HepG2 (cell line): Measurements from ENCODE around the gene SNAP91. TPM values are rescaled to one million over a fixed set of nuclear protein-coding genes. Genes with fewer than 3 reads are reported as not detected.

Source experiments
- ATAC-seq: fragments of 200-7000 bp; cut with Tn5 transposase; 3 replicates; pipeline ENCODE4 v1.9.1; 2020; ENCODE audit warnings: mild to moderate bottlenecking, moderate library complexity
- BruUV-seq: library from RNA; stranded (reverse); fragments of 400-500 nt; replicated peaks from 2 replicates; lab custom pipeline; 2021; lab: Mats Ljungman, UMichigan
- CTCF ChIA-PET: fragments of 300-600 bp; formaldehyde crosslinking; extraction: SDS; loops from one replicate; lab custom pipeline; 2021; ENCODE audit warnings: low total read pairs, inconsistent platforms, low intra/inter-chr PET ratio; lab: Yijun Ruan, JAX
- POLR2A ChIA-PET: fragments of 350-600 bp; sonication (Branson Sonifier 250); formaldehyde crosslinking; loops from one replicate; lab custom pipeline; 2020; ENCODE audit warnings: antibody characterized with exemption, inconsistent platforms; lab: Yijun Ruan, JAX
- DNase-seq: peaks from one replicate; pipeline ENCODE4 v3.0.0-alpha.2; 2015; ENCODE audit warnings: low spot score
- FAIRE-seq: peaks from 3 replicates; lab custom pipeline; 2011; peaks lifted over from hg19 to GRCh38; lab: Jason Lieb, UNC
- H2AFZ ChIP-seq: one replicate; pipeline ENCODE4 v1.6.1; 2011; ENCODE audit warnings: low read length, inconsistent platforms
- H3K27ac ChIP-seq: fragments of 300-600 bp; 3 replicates; pipeline ENCODE4 v1.8.0; 2011; ENCODE audit warnings: mixed run types, mild to moderate bottlenecking, mixed read lengths, low read length, inconsistent platforms; ENCODE audit not compliant: insufficient read depth; ENCODE audit errors: extremely low read length
- H3K27me3 ChIP-seq, 2 experiments: fragments of 200-600 bp in 1 of 2; 2 replicates in 1 of 2; 3 replicates in 1 of 2; pipeline versions ENCODE4 v1.6.0 to v1.8.0; 2011; ENCODE audit warnings: low read length in 2 of 2, mild to moderate bottlenecking in 2 of 2, moderate library complexity in 2 of 2, inconsistent platforms in 1 of 2; ENCODE audit not compliant: insufficient read depth in 2 of 2, control insufficient read depth in 1 of 2
- H3K36me3 ChIP-seq, 2 experiments: fragments of 200-600 bp in 1 of 2; replicated peaks in 1 of 2; 2 replicates in 1 of 2; 3 replicates in 1 of 2; pipeline versions ENCODE4 v1.5.1 to v1.8.0; 2011; ENCODE audit warnings: low read length in 2 of 2, inconsistent platforms in 1 of 2; ENCODE audit not compliant: insufficient read depth in 2 of 2, control insufficient read depth in 1 of 2
- H3K4me1 ChIP-seq: 2 replicates; pipeline ENCODE4 v1.5.1; 2012; ENCODE audit warnings: low read length, inconsistent platforms; ENCODE audit not compliant: insufficient read depth
- H3K4me2 ChIP-seq: 2 replicates; pipeline ENCODE4 v1.6.0; 2011; ENCODE audit warnings: low read depth, low read length, inconsistent platforms
- H3K4me3 ChIP-seq, 3 experiments: fragments of 200-600 bp in 1 of 3; sonication (generic), shearing (Covaris generic) in 1 of 3; replicated peaks in 1 of 3; 2 replicates each; pipeline ENCODE4 v1.5.1; 2011 to 2016; ENCODE audit warnings: low read length in 3 of 3, inconsistent platforms in 2 of 3, low read depth in 2 of 3, mild to moderate bottlenecking in 2 of 3, control low read depth in 1 of 3, mixed read lengths in 1 of 3; ENCODE audit not compliant: insufficient read depth in 1 of 3
- H3K79me2 ChIP-seq: one replicate; pipeline ENCODE4 v1.6.1; 2011; ENCODE audit warnings: low read length, inconsistent platforms; ENCODE audit not compliant: insufficient read depth
- H3K9ac ChIP-seq: 2 replicates; pipeline ENCODE4 v1.6.0; 2011; ENCODE audit warnings: mild to moderate bottlenecking, low read depth, low read length, inconsistent platforms; ENCODE audit not compliant: insufficient read depth
- H3K9me3 ChIP-seq: 2 replicates; pipeline ENCODE4 v1.5.1; 2012; ENCODE audit warnings: mild to moderate bottlenecking, low read length
- H4K20me1 ChIP-seq: 2 replicates; pipeline ENCODE4 v1.6.0; 2011; ENCODE audit warnings: inconsistent platforms, mild to moderate bottlenecking, low read length, moderate library complexity; ENCODE audit not compliant: insufficient read depth
- ATAD3A ChIP-seq: sonication (generic); formaldehyde crosslinking; IDR thresholded peaks from 2 replicates; pipeline ENCODE4 v1.4.0; 2020; ENCODE audit warnings: missing genetic modification reagents
- ATF7 ChIP-seq, 2 experiments: fragments of 450-650 bp in 1 of 2; sonication (generic) in 1 of 2; formaldehyde crosslinking in 1 of 2; IDR thresholded peaks; 2 replicates each; pipeline versions ENCODE4 v1.4.0 to v1.6.1; 2016 to 2020; ENCODE audit warnings: antibody characterized with exemption in 1 of 2, mild to moderate bottlenecking in 1 of 2, missing genetic modification reagents in 1 of 2
- ATRX ChIP-seq: sonication (generic); formaldehyde crosslinking; IDR thresholded peaks from 2 replicates; pipeline ENCODE4 v1.4.0; 2020; ENCODE audit warnings: missing genetic modification reagents, borderline replicate concordance
- CEBPB ChIP-seq: IDR thresholded peaks from 2 replicates; pipeline ENCODE4 v1.6.1; 2011; ENCODE audit warnings: low read depth, low read length, improper control_type of control experiment, borderline replicate concordance
- ETS1 ChIP-seq: sonication (generic); formaldehyde crosslinking; IDR thresholded peaks from 2 replicates; pipeline ENCODE4 v1.4.0; 2020; ENCODE audit warnings: missing genetic modification reagents
- HNRNPH1 ChIP-seq: fragments of 200-400 bp; formaldehyde crosslinking; optimal IDR thresholded peaks from 2 replicates; pipeline ENCODE3; 2017; ENCODE audit warnings: mild to moderate bottlenecking, low read depth, low read length
- RORA ChIP-seq: sonication (generic); formaldehyde crosslinking; IDR thresholded peaks from 2 replicates; pipeline ENCODE4 v1.5.0; 2020; ENCODE audit warnings: mild to moderate bottlenecking, missing genetic modification reagents, moderate library complexity
- TRIM22 ChIP-seq: fragments of 450-650 bp; IDR thresholded peaks from 2 replicates; pipeline ENCODE4 v1.6.1; 2017
- ZMYM2 ChIP-seq: sonication (generic); formaldehyde crosslinking; IDR thresholded peaks from 2 replicates; pipeline ENCODE4 v1.8.0; 2022; ENCODE audit warnings: mild to moderate bottlenecking, missing genetic modification reagents
- ZNF432 ChIP-seq: sonication (generic); formaldehyde crosslinking; IDR thresholded peaks from 2 replicates; pipeline ENCODE4 v1.5.0; 2020; ENCODE audit warnings: missing genetic modification reagents, mild to moderate bottlenecking, borderline replicate concordance
- ZNF441 ChIP-seq: sonication (generic); formaldehyde crosslinking; IDR thresholded peaks from 2 replicates; pipeline ENCODE4 v1.7.0; 2021; ENCODE audit warnings: missing genetic modification reagents, borderline replicate concordance
- WGBS: methylation state at CpG from one replicate; pipeline ENCODE4 v1.1.6; 2017; ENCODE audit warnings: low lambda C conversion rate; 5-methylcytosine and 5-hydroxymethylcytosine counted together
- in situ Hi-C: cut with HindIII; loops from 2 replicates; pipeline ENCODE4 v1.10.0; 2017; ENCODE audit warnings: low pct_unique_long_range_greater_than_20kb; ENCODE audit not compliant: extremely low pct_ligation_motif_present
- intact Hi-C: fragments of 100-400 bp; cut with micrococcal nuclease; formaldehyde crosslinking; loops from one replicate; pipeline ENCODE4 v1.10.0; 2022; ENCODE audit not compliant: unreplicated experiment
- polyA plus RNA-seq, 8 experiments: library from polyadenylated mRNA; depleted of rRNA in 3 of 8; stranded (reverse) in 7 of 8; unstranded in 1 of 8; fragments of >200 nt; fragmentation: Illumina TruSeq in 4 of 8; extraction: Trizol in 4 of 8; gene quantifications; 2 replicates each; pipeline versions ENCODE4 v1.2.1 to v1.2.3, GENCODE V29; 2011 to 2016; ENCODE audit warnings: low read depth in 4 of 8, missing spikeins in 1 of 8, mixed read lengths in 1 of 8; ENCODE audit not compliant: insufficient read depth in 1 of 8
- total RNA-seq, 5 experiments: library from RNA; depleted of rRNA; stranded (reverse); fragments of >200 nt; fragmentation: Illumina TruSeq; extraction: Trizol; gene quantifications; 2 replicates each; pipeline ENCODE4 v1.2.3, GENCODE V29; 2016; ENCODE audit warnings: low read depth in 1 of 5
- TF ChIP-seq, protein P1 (sequence below), 2 experiments: sonication (generic) in 1 of 2; formaldehyde crosslinking in 1 of 2; IDR thresholded peaks; 2 replicates each; pipeline versions ENCODE4 v1.4.0 to v1.6.1; 2018 to 2020; ENCODE audit warnings: missing genetic modification reagents in 2 of 2, borderline replicate concordance in 1 of 2, low read depth in 1 of 2, mild to moderate bottlenecking in 1 of 2, missing biosample characterization in 1 of 2

Gene SNAP91
- total and polyA plus RNA-seq, 2 of the 13 experiments (the other 11 are each of a cell fraction or from before 2014, with no cell fraction given): not detected

DNA sequence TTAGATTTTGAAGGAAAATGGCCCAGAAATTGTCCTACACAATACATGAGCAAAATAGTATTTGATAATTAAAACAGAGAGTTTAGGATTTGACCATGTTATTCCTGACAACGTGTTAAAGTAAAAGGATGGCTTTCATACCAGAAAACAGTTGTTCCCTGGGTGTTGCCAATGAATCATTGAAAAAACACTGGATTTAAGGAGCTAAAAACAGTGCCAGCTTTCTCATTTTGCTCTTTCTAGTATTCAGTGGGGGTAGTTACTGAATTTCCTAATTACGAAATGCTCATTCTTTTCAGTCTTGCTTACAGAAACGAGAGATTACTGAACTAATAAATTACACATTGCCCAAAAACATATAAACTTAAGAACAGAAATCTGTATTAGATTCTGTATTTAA is 26.6 kb upstream of the SNAP91 start (continued):
- TF ChIP-seq RORA (CRISPR knock-in tag) (no peak), ETS1 (no peak), ZNF432 (CRISPR knock-in tag) (no peak), ATRX (CRISPR knock-in tag) (no peak)
- TF ChIP-seq, all 625 proteins: peak for 0

DNA sequence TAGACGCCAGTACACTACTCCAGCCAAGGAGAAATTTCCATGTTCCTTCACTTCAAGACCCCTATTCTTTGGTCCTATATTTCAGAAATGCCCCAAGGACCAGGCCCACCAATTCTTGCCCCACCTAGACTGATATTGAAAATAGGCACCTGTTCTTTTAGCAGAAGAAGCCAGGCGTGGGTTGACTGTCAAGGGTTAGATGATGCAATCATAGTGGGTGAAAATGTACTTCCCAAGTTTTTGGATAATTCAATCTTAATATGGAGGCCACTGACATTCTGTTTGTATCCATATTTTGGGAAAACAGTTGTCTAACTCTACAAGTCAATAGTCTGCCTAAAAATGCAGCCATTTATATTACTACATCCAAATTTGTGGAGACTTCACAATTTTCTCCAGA is 21.0 kb upstream of the SNAP91 start:
- no peak for DNase-seq
- Histone ChIP-seq H3K4me2 (no peak overlapping the region), H4K20me1 (no peaks in the 10 kb centered on the region), H3K4me1 (no peaks in the 10 kb centered on the region), H2AFZ (no peak overlapping the region), H3K36me3 (no peaks in the 10 kb centered on the region), H3K9ac (no peak overlapping the region), H3K27ac (no peak overlapping the region), H3K27me3 (no peaks in the 10 kb centered on the region), H3K79me2 (no peaks in the 10 kb centered on the region), H3K9me3 (no peaks in the 10 kb centered on the region), H3K4me3 (no peak overlapping the region)
- ATAC-seq: no peak
- ChIA-PET POLR2A (no interaction called here), CTCF (no interaction called here)
- 3% methylated on average over 2 of the region's 2 CpGs for WGBS
- in situ Hi-C loops: no loop called here
- no peak for FAIRE-seq
- intact Hi-C loops: no loop called here
- no TSS peak for BruUV-seq
- TF ChIP-seq HNRNPH1 (no peak), CEBPB (peak; percentile 35; the same call in 1 of the 2 replicates)

- FAIRE-seq (no peak), DNase-seq (no peak), ATAC-seq (no peak)
- in situ Hi-C loops: no loop called here
- Histone ChIP-seq H3K9me3 (no peaks in the 10 kb centered on the region), H3K79me2 (no peaks in the 10 kb centered on the region), H2AFZ (no peak overlapping the region), H3K4me1 (no peaks in the 10 kb centered on the region), H3K36me3 (no peaks in the 10 kb centered on the region), H3K4me3 (no peak overlapping the region), H4K20me1 (no peaks in the 10 kb centered on the region), H3K9ac (no peak overlapping the region), H3K27ac (no peak overlapping the region), H3K4me2 (no peak overlapping the region), H3K27me3 (no peaks in the 10 kb centered on the region)
- no TSS peak for BruUV-seq
- WGBS: 13% methylated on average over 2 of the region's 2 CpGs
- ChIA-PET CTCF (no interaction called here), POLR2A (no interaction called here)
- TF ChIP-seq ZMYM2 (CRISPR knock-in tag) (no peak), ZNF441 (CRISPR knock-in tag) (no peak), ATAD3A (CRISPR knock-in tag) (no peak), TRIM22 (no peak), ATF7 (IDR thresholded peaks at IDR 0.05) (peak; percentile 83), ATF7 (CRISPR knock-in tag; IDR thresholded peaks at IDR 0.05) (no peak)
- TF ChIP-seq, protein P1, sequence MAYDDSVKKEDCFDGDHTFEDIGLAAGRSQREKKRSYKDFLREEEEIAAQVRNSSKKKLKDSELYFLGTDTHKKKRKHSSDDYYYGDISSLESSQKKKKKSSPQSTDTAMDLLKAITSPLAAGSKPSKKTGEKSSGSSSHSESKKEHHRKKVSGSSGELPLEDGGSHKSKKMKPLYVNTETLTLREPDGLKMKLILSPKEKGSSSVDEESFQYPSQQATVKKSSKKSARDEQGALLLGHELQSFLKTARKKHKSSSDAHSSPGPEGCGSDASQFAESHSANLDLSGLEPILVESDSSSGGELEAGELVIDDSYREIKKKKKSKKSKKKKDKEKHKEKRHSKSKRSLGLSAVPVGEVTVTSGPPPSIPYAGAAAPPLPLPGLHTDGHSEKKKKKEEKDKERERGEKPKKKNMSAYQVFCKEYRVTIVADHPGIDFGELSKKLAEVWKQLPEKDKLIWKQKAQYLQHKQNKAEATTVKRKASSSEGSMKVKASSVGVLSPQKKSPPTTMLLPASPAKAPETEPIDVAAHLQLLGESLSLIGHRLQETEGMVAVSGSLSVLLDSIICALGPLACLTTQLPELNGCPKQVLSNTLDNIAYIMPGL (CRISPR knock-in tag; IDR thresholded peaks at IDR 0.05; ENCODE audit: borderline replicate concordance in 1 of 2, low read depth in 1 of 2): no peak
- intact Hi-C loops: no loop called here
Observed at GRCh38 chr6:83722876-83723275, 14.0 kb upstream of the SNAP91 start.
